Inflammatory macrophage (primary cell): ENCODE results near the gene SELENON.

Experiments used
- DNase-seq, 2 donors: peaks; one replicate each; pipeline ENCODE4 v3.0.0-alpha.2; 2020 to 2022

Gene SELENON

GRCh38 chr1:25809929-25810328 lies 9.9 kb downstream of the SELENON start:
- no peak for DNase-seq

GRCh38 chr1:25810341-25811299 lies 10.6 kb downstream of the SELENON start:
- DNase-seq: peak; percentile 71

GRCh38 chr1:25811384-25812082 lies 11.5 kb downstream of the SELENON start:
- DNase-seq: no peak

GRCh38 chr1:25813071-25813733 lies 13.2 kb downstream of the SELENON start:
- DNase-seq: no peak

- no peak for DNase-seq
These were observed 13.9 kb downstream of the SELENON start for GRCh38 chr1:25813734-25814471.

GRCh38 chr1:25814549-25815087 lies 14.6 kb downstream of the SELENON start:
- no peak for DNase-seq

- no peak for DNase-seq
These were observed 15.5 kb downstream of the SELENON start for GRCh38 chr1:25815208-25816111.

GRCh38 chr1:25816112-25816718 lies 16.2 kb downstream of the SELENON start:
- DNase-seq: no peak

- no peak for DNase-seq
These were observed 18.0 kb downstream of the SELENON start for GRCh38 chr1:25817840-25818501.

GRCh38 chr1:25818569-25818968 lies 18.6 kb downstream of the SELENON start:
- DNase-seq: no peak

GRCh38 chr1:25819491-25820246 lies 19.7 kb downstream of the SELENON start, which contains the start of gene MTFR1L:
Gene MTFR1L (plus strand): TSS chr1:25819954. CDS start chr1:25823105, 3,151 bp downstream.
- DNase-seq: peak; percentile 59 to 77

GRCh38 chr1:25820247-25821111 lies 20.5 kb downstream of the SELENON start:
- DNase-seq: peak; percentile 67 to 72

GRCh38 chr1:25821112-25821476 lies 21.1 kb downstream of the SELENON start:
- no peak for DNase-seq

- DNase-seq: no peak
These were observed 21.7 kb downstream of the SELENON start for GRCh38 chr1:25821630-25822091.

GRCh38 chr1:25825605-25826004 lies 25.6 kb downstream of the SELENON start:
- no peak for DNase-seq

- DNase-seq: no peak
These were observed 26.6 kb downstream of the SELENON start for GRCh38 chr1:25826571-25826970.

- no peak for DNase-seq
These were observed 28.5 kb downstream of the SELENON start for GRCh38 chr1:25828491-25828890.

GRCh38 chr1:25829046-25829445 lies 29.1 kb downstream of the SELENON start:
- DNase-seq: no peak
